Omental fat pad (tissue), 4 donors: ENCODE results near the gene JAZF1. TPM values are rescaled to one million over a fixed set of nuclear protein-coding genes. Genes with fewer than 3 reads are reported as not detected.

ENCODE experiments used
- ATAC-seq: fragments of 150-250 bp; one replicate; pipeline ENCODE4 v1.9.1; 2016; ENCODE audit warnings: mild to moderate bottlenecking, moderate library complexity; ENCODE audit not compliant: low FRiP score
- DNase-seq: peaks from one replicate; pipeline ENCODE4 v3.0.0-alpha.2; 2019; ENCODE audit warnings: low spot score
- total RNA-seq, 4 donors: library from RNA; depleted of rRNA; stranded (reverse); fragments of >200 nt; gene quantifications; one replicate each; pipeline ENCODE4 v1.1.0, GENCODE V29; 2016
- TF ChIP-seq, protein P1 (sequence below), 3 donors: fragments of 450-650 bp; IDR thresholded peaks; one replicate each; pipeline ENCODE4 v1.5.1; 2016 to 2017; ENCODE audit warnings: antibody characterized with exemption in 3 of 3, mild to moderate bottlenecking in 3 of 3, moderate library complexity in 2 of 3

Gene JAZF1
- total RNA-seq, 4 donors from 2014 or later, result 12.1 to 15.3 (median 12.8) TPM

DNA sequence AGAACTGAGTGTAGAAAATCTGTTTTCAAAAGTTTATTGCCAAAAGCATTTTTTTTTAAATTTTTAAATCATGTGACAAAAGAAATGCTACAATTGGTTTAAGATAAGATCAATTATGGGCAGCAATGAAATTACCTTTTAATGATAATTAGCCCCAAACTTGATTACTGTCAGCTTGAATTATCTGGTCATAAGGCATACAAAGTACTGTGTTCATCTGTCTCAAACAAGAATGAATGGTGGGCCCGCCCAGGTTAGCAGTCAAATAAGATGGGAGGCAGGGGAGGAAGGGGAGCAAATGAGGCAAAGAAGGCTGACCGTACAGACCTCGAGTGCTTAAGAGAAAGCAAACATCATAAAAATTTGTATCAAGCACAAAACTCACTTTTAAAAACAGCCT lies 68.1 kb downstream of the JAZF1 start:
- TF ChIP-seq, protein P1, sequence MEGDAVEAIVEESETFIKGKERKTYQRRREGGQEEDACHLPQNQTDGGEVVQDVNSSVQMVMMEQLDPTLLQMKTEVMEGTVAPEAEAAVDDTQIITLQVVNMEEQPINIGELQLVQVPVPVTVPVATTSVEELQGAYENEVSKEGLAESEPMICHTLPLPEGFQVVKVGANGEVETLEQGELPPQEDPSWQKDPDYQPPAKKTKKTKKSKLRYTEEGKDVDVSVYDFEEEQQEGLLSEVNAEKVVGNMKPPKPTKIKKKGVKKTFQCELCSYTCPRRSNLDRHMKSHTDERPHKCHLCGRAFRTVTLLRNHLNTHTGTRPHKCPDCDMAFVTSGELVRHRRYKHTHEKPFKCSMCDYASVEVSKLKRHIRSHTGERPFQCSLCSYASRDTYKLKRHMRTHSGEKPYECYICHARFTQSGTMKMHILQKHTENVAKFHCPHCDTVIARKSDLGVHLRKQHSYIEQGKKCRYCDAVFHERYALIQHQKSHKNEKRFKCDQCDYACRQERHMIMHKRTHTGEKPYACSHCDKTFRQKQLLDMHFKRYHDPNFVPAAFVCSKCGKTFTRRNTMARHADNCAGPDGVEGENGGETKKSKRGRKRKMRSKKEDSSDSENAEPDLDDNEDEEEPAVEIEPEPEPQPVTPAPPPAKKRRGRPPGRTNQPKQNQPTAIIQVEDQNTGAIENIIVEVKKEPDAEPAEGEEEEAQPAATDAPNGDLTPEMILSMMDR (IDR thresholded peaks at IDR 0.05), result no peak
- ATAC-seq, result peak; percentile 11
- no peak for DNase-seq

DNA sequence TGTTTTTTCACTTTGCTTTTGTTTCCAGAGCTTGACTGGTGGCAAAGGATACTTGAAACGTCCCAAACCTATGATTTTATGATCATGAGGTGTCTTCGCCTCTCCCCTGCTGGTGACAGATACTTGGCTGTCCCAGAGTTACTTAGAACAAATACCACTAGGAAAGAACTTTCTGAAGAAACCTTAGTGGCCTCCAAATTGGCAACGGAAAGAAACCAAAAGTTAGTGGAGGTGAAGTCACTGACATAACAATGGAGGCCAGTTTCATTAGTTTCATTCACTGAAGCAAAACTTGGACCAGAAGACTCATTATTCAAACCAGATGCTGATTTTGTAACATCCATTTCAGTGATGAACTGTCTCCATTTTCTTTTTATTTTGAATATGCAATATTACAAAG lies 68.6 kb downstream of the JAZF1 start:
- DNase-seq, result no peak
- ATAC-seq, result no peak
- TF ChIP-seq, protein P1 (IDR thresholded peaks at IDR 0.05), result no peak

DNA sequence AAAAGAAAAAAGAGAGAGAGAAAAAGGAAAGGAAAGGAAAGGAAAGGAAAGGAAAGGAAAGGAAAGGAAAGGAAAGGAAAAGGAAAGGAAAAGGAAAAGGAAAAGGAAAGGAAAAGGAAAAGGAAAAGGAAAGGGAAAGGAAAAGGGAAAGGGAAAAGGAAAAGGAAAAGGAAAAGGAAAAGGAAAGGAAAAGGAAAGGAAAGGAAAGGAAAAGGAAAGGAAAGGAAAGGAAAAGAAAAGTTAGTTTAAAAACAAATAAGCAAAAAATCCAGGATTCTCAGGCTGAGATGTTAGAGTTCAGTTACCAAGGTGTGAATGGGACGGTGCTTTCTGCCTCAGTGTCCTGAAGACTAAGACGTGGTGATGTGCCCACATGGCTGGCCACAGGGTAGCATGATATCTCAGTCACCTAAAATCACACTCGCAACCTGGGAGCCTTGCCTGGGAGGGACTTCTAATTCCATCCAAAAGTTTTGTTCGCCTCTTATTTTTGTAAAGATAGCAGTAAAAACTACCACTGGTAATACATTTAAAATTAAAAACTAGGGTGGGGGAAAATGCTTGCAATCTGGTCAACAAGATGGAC lies 70.1 kb downstream of the JAZF1 start:
- no peak for DNase-seq
- TF ChIP-seq, protein P1 (IDR thresholded peaks at IDR 0.05), result no peak
- ATAC-seq, result no peak

DNA sequence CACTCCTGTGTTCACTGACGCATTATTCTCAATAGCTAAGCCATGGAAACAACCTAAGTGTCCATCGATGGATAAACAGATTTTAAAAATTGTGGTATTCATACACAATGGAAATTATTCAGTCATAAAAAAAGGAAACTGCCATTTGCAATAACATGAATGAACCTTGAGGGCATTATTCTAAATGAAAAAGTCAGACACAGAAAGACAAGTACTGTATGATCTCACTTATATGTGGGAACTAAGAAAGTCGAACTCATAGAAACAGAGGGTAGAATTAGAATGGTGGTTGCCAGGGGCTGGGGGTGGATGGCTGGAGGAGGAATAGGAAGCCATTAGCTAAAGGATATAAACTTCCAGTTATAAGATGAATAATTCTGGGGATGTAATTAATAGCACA lies 71.8 kb downstream of the JAZF1 start:
- ATAC-seq, result no peak
- DNase-seq, result no peak
- TF ChIP-seq, protein P1 (IDR thresholded peaks at IDR 0.05), result no peak

DNA sequence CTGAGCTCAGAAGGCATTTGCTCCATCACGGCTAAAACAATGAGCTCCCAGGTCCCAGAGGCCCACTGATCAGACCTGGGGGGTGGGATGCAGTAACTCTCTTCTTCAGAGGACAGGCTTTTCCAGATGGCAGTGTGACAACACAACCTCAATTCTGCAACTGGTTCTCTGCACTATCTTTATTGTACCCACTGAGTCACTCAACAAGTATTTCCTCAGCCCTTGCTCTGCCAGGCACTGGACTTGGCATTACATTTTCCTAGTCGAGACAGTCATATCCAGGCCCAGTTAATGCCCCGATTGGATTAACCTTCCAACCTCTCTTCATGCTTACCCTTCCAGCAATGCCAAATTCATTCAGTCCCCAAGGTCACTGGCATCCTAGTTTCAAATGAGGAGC lies 72.6 kb downstream of the JAZF1 start:
- DNase-seq, result no peak
- TF ChIP-seq, protein P1 (IDR thresholded peaks at IDR 0.05), result no peak
- ATAC-seq, result no peak

DNA sequence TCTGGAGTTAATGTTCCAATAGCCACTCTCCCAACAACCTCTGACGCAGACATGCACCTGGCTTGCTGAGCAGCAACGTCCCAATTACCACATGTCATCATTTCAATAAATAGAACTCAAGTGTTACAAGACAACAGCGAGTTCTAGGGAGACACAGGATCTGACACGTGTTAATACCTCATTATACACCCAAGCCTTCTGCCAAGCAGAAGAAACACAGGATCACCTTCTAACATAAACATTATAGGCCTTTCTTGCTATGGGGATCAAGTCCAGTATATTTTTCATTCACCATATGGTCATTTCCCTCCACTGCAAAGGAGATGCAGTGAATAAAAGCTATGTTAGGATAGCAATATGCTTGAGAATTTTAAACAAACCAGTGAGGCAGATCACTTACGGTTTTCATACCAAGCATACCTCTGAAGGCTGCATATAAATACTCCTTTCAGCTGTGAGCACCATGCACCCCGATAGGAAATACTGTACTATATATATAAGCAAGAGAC lies 74.2 kb downstream of the JAZF1 start:
- TF ChIP-seq, protein P1 (IDR thresholded peaks at IDR 0.05), result no peak
- ATAC-seq (no peak), DNase-seq (no peak)

DNA sequence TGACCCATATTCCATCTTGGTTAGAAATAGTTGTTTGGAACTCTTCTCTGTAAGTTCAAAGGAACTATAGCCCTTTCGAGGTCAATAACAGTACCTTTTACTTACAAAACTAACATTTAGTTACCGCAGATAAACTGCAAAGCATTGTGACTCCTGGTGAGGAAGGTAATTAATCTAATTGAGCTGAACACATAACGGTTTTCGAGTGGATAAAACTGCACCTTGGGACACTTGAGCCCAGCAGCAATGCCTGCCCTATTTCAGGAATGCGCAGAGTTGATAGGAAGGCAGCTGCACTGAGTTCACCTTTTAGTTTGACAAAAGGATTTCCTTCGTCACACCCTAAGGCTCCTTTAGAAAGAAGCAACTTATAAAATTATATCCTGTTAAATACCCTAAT lies 75.4 kb downstream of the JAZF1 start:
- TF ChIP-seq, protein P1 (IDR thresholded peaks at IDR 0.05), result no peak
- DNase-seq (no peak), ATAC-seq (no peak)
